ENCODE measurements around the gene NRG3.
"Not testable (repeated sequence)": the region's sequence is repeated elsewhere in the genome, so short reads cannot be mapped to it uniquely, and the experiment has no call there.

The NRG3 gene

GRCh38 chr10:82572744-82573143 lies 697.8 kb downstream of the NRG3 start:
- DNase-seq (ENCODE audit: low read depth in 2 of 2) = no peak

DNA sequence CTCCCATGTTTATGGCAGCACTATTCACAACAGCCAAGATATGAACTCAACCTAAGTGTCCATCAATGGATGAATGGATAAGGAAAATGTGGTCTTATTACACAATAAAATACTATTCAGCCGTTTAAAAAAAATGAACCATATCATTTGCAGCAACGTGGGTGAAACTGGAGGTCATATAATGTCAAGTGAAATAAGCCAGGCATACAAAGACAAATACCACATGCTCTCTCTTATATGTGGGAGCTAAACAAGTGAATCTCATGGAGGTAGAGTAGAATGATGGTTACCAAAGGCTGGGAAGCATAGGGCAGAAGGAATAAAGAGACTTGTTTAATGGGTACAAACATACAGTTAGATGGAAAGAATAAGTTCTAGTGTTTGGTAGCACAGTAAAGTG lies 699.1 kb downstream of the NRG3 start:
- DNase-seq (ENCODE audit: low read depth in 2 of 2) = no peak

- DNase-seq (ENCODE audit: low read depth in 2 of 2) = no peak
These were observed 700.3 kb downstream of the NRG3 start for GRCh38 chr10:82575318-82575717.

DNA sequence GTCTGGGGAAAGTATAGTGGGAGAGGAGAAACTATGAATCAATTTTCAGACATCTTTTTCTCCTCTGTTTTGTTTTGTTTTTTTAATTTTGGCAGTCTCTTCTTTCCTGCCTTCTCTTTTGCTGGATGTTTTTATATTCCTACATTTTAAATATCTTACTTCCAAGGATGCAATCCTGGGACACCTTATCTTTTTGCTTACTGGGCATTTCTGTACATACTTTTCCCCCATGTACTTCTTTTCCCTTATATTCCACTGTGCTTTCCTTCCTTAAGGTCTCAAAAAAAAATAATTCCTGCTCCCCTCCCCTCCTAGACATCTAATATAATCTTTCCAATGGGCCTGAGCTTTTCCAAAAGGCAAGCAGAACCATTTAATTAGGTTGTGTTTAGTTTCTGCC lies 701.1 kb downstream of the NRG3 start:
- DNase-seq (ENCODE audit: low read depth in 2 of 2) = no peak

DNA sequence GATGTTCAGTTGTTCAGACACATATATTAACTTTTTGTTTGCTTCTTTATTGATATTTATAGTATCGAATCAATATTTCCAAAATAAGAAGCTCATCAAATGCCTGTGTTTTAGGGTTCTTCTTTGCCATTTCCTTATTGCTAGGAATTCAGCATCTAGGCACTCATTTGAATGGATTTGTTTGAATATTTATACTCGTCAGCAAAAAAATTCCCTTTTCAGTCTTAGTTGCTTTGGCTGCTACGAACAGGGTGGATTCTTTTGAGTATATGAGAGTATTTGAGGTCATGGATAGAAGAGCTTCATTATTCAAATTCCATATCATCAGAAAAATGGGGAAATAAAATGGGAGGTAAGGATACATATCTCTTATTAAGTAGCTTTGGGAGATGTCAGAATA lies 706.9 kb downstream of the NRG3 start:
- no peak for DNase-seq (ENCODE audit: low read depth in 2 of 2)

DNA sequence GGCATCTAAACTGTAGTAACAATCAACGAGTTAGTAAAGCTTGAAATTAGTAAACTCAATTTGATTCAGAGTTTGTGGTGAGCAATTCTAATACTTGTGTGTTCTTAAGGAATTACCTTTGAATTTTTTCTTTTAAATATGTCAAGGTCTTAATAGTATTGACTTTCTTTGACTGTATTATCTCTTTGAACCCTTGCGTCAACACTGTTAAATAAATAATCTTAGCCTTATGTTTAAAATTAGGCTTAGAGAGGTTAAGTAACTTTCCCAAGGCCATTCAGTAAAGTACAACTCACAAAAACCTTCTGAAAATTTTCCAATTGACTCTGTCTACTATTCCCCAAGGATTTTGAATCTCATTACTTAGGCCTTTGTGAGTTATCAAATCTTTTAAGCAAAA lies 716.4 kb downstream of the NRG3 start:
- DNase-seq (ENCODE audit: low read depth in 2 of 2) = no peak

DNA sequence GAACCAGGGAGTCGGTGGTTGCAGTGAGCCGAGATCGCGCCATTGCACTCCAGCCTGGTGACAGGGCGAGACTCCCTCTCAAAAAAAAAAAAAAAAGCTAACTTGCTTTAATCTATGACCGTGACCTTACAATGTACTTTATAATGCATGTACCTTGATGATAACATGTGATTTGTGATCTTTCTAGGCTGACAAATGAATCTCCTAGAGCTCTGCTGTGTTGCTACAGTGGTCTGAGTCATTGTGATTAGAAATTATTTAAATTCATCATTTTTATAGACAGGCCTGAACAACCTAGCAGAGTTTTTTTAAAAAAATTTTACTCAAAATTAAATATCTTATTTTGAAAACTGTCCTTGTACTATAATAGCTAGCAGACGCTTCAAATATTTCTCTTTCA lies 722.8 kb downstream of the NRG3 start:
- DNase-seq (ENCODE audit: low read depth in 2 of 2) = no peak

DNA sequence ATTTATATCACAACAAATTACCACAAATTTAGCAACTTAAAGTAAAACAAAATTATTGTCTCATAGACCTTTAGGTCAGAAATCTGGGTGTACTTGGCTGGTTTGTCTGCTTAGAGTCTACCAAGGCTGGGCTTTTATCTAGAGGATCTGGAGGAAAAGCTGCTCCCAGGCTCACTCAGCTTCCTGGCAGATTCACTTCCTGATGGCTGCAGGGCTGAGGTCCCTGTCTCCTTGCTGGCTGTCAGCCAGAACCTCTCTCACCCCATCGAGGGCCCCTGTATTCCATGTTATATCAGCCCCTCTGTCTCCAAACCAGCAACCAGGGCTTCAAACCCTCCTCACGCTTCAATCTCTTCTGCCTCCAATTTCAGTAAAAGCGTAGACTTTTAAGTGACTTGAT lies 734.9 kb downstream of the NRG3 start:
- no peak for DNase-seq (ENCODE audit: low read depth in 2 of 2)

DNA sequence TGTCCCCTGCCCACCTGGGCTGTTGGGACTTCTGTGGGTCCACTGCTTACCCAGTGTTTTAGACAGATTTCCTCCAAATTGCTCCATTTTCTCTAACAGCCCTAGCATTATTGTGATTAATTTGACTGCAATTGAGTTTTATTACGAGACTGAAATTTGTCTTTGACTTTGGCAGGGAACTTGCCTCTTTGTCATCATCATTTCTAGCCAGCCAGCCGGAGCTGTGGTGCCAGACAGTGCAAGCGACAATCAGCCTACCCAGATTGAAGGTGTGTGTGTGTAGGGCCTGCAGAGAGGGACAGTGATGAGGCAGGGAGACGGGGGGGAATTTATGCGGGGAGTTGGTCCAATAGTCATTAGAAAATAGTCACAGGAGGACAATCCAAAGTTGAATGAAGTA lies 743.0 kb downstream of the NRG3 start:
- no peak for DNase-seq (ENCODE audit: low read depth in 2 of 2)

DNA sequence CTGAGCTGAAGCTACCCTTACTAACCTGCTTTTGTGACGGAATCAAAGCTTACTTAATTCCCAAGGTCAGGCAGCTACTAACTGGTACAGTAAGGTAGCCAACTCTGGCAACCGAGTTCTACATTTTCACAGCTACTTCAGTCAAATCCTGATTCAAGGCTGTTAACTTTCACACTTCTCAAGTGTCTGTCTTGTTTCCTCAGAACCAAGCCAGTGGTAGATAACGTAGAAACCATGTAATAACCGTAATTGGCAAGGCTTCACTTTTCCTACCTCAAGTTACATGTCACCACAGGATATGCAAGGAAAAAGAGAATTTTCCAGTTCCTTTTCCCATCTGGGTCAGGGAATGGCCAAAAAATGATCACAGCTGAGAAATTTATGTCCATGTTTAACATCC lies 746.7 kb downstream of the NRG3 start:
- DNase-seq (ENCODE audit: low read depth in 2 of 2) = no peak

DNA sequence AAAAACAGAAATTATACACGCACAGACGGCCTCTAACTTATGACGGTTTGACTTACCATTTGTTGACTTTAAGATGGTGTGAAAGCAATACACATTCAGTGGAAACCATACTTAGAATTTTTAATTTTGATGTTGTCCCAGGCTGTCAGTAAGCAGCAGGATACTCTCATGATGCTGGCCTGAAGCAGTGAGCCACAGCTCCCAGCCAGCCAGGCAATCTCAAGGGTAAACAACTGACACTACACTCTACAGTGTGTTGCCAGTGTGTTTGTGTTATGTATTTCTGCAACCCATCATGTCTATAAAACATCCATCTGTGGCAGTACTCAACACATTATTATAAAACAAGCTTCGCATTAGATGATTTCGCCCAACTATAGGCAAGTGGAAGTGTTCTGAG lies 747.5 kb downstream of the NRG3 start:
- no peak for DNase-seq (ENCODE audit: low read depth in 2 of 2)

DNA sequence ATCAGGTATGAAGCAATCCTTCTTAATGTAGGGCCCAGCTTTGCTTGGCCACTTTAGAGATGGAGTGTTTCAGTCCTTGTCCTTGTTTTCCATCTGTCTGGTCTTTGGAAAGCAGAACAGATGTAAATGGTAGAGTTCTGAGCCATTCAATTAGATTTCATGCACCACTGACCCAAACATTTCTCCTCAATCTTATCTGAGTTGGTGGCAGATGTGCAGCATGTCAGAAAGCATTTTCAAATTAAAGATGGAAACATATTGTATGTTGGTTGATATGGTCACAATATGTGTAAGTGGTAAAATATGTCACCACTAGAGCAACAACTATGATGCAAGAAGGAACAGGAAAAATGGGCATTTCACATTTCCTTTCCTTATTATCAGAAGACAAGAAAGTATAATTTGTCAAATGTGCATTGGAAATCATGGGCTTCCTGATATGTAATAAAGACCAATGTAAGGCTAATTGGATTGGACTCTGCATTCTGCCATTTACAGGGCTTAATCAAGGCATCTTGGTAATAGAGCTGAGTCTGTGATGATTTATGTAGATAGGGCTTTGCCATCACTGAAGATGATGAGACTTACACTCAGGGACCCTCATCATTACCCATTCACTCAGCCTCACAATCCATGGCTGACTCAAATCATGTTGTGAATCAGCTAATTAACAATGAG lies 750.7 kb downstream of the NRG3 start:
- DNase-seq (ENCODE audit: low read depth in 2 of 2) = no peak

- DNase-seq (ENCODE audit: low read depth in 2 of 2) = no peak
These were observed 753.4 kb downstream of the NRG3 start for GRCh38 chr10:82628373-82628772.

DNA sequence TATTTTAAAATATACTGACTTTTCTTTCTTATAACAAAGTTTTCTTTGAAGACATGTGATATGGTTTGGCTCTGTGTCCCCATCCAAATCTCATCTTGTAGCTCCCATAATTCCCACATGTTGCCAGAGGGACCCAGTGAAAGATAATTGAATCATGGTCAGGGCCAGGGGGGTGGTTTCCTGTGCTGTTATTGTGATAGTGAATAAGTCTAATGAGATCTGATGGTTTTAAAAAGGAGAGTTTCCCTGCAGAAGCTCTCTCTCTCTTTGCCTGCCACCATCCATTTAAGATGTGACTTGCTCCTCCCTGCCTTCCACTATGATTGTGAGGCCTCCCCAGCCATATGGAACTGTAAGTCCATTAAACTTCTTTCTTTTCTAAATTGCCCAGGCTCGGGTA lies 768.1 kb downstream of the NRG3 start:
- DNase-seq (ENCODE audit: low read depth in 2 of 2) = no peak

GRCh38 chr10:82643601-82644000 lies 768.6 kb downstream of the NRG3 start:
- DNase-seq (ENCODE audit: low read depth in 2 of 2) = no peak

- DNase-seq (ENCODE audit: low read depth in 2 of 2) = no peak
These were observed 770.2 kb downstream of the NRG3 start for GRCh38 chr10:82645221-82645620.

- no peak for DNase-seq (ENCODE audit: low read depth in 2 of 2)
These were observed 778.5 kb downstream of the NRG3 start for GRCh38 chr10:82653244-82654155.

- no peak for DNase-seq (ENCODE audit: low read depth in 2 of 2)
These were observed 785.2 kb downstream of the NRG3 start for GRCh38 chr10:82660205-82660604.

DNA sequence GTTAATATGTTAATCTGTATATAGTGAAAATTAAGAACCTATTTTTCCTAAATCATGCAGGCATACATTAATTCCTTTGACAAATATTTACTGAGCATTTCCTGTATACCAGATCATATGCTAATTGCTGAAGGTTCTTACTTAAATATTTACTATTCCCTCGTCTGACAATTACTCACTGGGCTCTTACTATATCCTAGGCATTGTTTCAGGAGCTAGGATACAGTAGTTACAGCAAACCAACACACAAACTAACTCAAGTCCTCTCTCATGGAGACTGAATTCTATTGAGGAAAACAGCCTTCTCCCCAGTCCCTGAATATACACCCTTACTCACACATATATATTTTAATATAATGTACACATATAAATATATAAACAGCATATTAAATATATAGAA lies 786.0 kb downstream of the NRG3 start:
- no peak for DNase-seq (ENCODE audit: low read depth in 2 of 2)

DNA sequence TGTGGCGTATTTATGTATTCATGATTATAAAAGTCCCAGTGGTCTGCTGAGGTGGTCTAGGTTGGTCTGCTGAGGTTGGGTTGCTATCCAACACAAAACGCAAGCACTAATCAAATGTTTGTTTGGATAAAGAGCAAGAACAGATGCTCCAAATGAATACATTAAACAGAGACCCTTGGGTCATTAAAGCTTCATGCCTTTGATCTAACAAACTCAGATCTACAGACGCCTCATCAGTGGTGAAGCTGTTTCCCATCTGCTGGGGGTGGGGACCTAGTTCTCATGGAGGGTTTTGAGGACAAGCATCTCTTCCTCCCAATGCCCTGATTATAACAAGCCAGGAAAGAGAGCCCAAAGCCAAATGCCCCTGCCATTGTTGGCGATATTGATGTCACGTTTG lies 786.7 kb downstream of the NRG3 start:
- no peak for DNase-seq (ENCODE audit: low read depth in 2 of 2)

DNA sequence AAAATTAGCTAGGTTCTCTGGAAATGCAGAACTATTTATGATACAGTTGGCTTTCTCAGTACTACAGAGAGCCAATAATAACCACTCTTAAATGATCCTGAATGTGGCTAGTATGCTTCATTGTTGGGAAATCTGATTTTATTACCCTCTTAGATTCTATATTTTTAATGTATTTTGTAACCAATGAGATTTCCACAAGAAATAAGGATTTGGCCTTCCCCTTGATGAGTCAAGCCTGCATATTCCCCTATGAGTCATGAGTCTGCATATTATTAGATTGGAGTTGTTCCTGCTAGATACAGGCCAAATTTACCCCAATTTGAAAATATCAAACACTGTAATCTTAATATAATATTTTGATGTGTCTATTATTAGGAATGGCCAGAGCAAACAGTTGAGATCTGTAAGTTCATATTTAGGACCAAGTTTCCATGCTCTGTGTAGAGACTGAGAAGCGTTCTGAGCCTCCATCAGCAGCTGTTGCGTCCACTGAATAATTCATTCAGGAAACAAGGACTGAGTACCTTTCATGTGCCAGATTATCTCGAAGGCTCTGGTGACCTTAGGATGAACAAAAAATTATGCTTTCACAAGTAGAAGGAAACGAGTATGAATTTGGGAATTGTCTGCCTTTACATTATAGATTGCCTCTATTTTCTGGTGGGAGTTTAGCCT lies 793.4 kb downstream of the NRG3 start:
- no peak for DNase-seq (ENCODE audit: low read depth in 2 of 2)

GRCh38 chr10:82674036-82674435 lies 799.0 kb downstream of the NRG3 start:
- no peak for DNase-seq (ENCODE audit: low read depth in 2 of 2)

DNA sequence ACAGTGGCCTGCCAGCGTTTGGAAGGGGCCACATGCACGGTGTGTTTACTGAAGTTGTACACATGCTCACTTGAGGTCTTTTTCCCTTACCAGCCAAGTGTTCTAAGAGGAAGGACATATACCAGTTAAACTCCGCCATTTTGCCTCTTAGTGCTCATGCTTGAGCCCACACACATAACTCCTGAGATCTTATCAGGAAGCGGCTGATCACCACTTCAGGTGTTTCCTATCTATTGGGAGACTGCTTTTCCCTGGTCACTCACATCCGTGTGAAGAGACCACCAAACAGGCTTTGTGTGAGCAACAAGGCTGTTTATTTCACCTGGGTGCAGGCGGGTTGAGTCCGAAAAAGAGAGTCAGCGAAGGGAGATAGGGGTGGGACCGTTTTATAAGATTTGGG lies 802.9 kb downstream of the NRG3 start:
- not testable (repeated sequence) for DNase-seq (ENCODE audit: low read depth in 2 of 2)

Measured in stimulated activated CD4-positive, alpha-beta T cell treated with anti-CD3 and anti-CD28 coated beads, Interleukin-4, amount 100 ng/mL, for 48 hours (primary cell).